ENCODE data around the gene WNT7B. TPM values are rescaled to one million over a fixed set of nuclear protein-coding genes. Genes with fewer than 3 reads are reported as not detected.

Gene WNT7B
- total RNA-seq, 3 donors from 2014 or later (not counting 1 experiment from before 2014, with no cell fraction given): not detected

- Mint-ChIP-seq H3K9me3 (peaks cover 0 to 2% of the 10 kb centered on the region in 2 donors), H3K27ac (no peak overlapping the region), H3K4me1 (peaks cover 4 to 27% of the 10 kb centered on the region in 2 donors), H3K4me3 (no peak overlapping the region), H3K27me3 (ENCODE audit: low read depth in 2 of 2) (no peaks in the 10 kb centered on the region), H3K36me3 (no peaks in the 10 kb centered on the region)
- DNase-seq (no peak), ATAC-seq (no peak)
- Histone ChIP-seq H3K4me3 (ENCODE audit: low read length) (no peak overlapping the region), H3K9me3 (ENCODE audit: control insufficient read depth, insufficient read depth, low read length) (peaks cover 6% of the 10 kb centered on the region), H3K27me3 (ENCODE audit: control insufficient read depth, insufficient read depth, low read length) (no peaks in the 10 kb centered on the region), H3K4me1 (ENCODE audit: control insufficient read depth, insufficient read depth, low read length) (peaks cover 44% of the 10 kb centered on the region), H3K36me3 (ENCODE audit: control insufficient read depth, insufficient read depth, low read length) (no peaks in the 10 kb centered on the region), H3K27ac (ENCODE audit: low read length) (no peak overlapping the region)
- intact Hi-C loops (cut with micrococcal nuclease): loop anchor here (5.0 kb wide), 2 partner anchors 63 to 288 kb away; partner anchors contain the start of gene GTSE1
- TF ChIP-seq CTCF (IDR thresholded peaks at IDR 0.05): no peak
- 96% methylated on average over 5 of the region's 5 CpGs for WGBS (ENCODE audit: insufficient coverage)
Observed at GRCh38 chr22:46009730-46010129, 32.8 kb upstream of the WNT7B start.

GRCh38 chr22:46008836-46009596, 32.1 kb upstream of the WNT7B start:
- Mint-ChIP-seq H3K9me3 (peaks cover 0 to 2% of the 10 kb centered on the region in 2 donors), H3K4me1 (peaks cover 11 to 31% of the 10 kb centered on the region in 2 donors), H3K4me3 (no peak overlapping the region), H3K27me3 (ENCODE audit: low read depth in 2 of 2) (no peaks in the 10 kb centered on the region), H3K36me3 (no peaks in the 10 kb centered on the region), H3K27ac (no peak overlapping the region)
- Histone ChIP-seq H3K27ac (ENCODE audit: low read length) (no peak overlapping the region), H3K9me3 (ENCODE audit: control insufficient read depth, insufficient read depth, low read length) (peaks cover 6% of the 10 kb centered on the region), H3K27me3 (ENCODE audit: control insufficient read depth, insufficient read depth, low read length) (no peaks in the 10 kb centered on the region), H3K36me3 (ENCODE audit: control insufficient read depth, insufficient read depth, low read length) (no peaks in the 10 kb centered on the region), H3K4me1 (ENCODE audit: control insufficient read depth, insufficient read depth, low read length) (peaks cover 44% of the 10 kb centered on the region), H3K4me3 (ENCODE audit: low read length) (no peak overlapping the region)
- intact Hi-C loops (cut with micrococcal nuclease): loop anchor here (5.0 kb wide), 1 partner anchor 63 kb away; no protein-coding TSS in a partner anchor
- WGBS (ENCODE audit: insufficient coverage): 91% methylated on average over 9 of the region's 9 CpGs
- TF ChIP-seq CTCF (IDR thresholded peaks at IDR 0.05): no peak
- ATAC-seq (no peak), DNase-seq (no peak)

GRCh38 chr22:46008291-46008690, 31.3 kb upstream of the WNT7B start:
- DNase-seq: no peak
- TF ChIP-seq CTCF (IDR thresholded peaks at IDR 0.05): no peak
- H3K27ac ChIP-seq (ENCODE audit: low read length): no peak overlapping the region
- H3K9me3 Mint-ChIP-seq: peaks cover 0 to 2% of the 10 kb centered on the region in 2 donors
- peaks cover 13 to 30% of the 10 kb centered on the region in 2 donors for H3K4me1 Mint-ChIP-seq
- ATAC-seq: no peak
- no peaks in the 10 kb centered on the region for H3K27me3 Mint-ChIP-seq (ENCODE audit: low read depth in 2 of 2)
- WGBS (ENCODE audit: insufficient coverage): 71% methylated on average over 3 of the region's 3 CpGs
- intact Hi-C loops (cut with micrococcal nuclease): loop anchor here (5.0 kb wide), 1 partner anchor 64 kb away; no protein-coding TSS in a partner anchor
- no peak overlapping the region for H3K27ac Mint-ChIP-seq
- no peaks in the 10 kb centered on the region for H3K36me3 ChIP-seq (ENCODE audit: control insufficient read depth, insufficient read depth, low read length)
- peaks cover 44% of the 10 kb centered on the region for H3K4me1 ChIP-seq (ENCODE audit: control insufficient read depth, insufficient read depth, low read length)
- no peak overlapping the region for H3K4me3 ChIP-seq (ENCODE audit: low read length)
- H3K36me3 Mint-ChIP-seq: no peaks in the 10 kb centered on the region
- H3K4me3 Mint-ChIP-seq: no peak overlapping the region
- H3K9me3 ChIP-seq (ENCODE audit: control insufficient read depth, insufficient read depth, low read length): peaks cover 6% of the 10 kb centered on the region
- H3K27me3 ChIP-seq (ENCODE audit: control insufficient read depth, insufficient read depth, low read length): no peaks in the 10 kb centered on the region
